Stimulated activated CD4-positive, alpha-beta T cell treated with anti-CD3 and anti-CD28 coated beads, Interleukin-2, amount 100 ng/mL, for 4 hours (primary cell): ENCODE measurements around the gene PCSK6.
A peak's percentile ranks its signal among the peaks of the same experiment; 100 is the strongest.

Source experiments
- DNase-seq: peaks from one replicate; pipeline ENCODE4 v3.0.0-alpha.2; 2020; ENCODE audit warnings: low read depth

PCSK6 gene

GRCh38 chr15:101324524-101325177, 164.9 kb downstream of the PCSK6 start:
- no peak for DNase-seq

- DNase-seq = no peak
Observed at GRCh38 chr15:101323793-101324523, 165.5 kb downstream of the PCSK6 start.

GRCh38 chr15:101322854-101323477, 166.5 kb downstream of the PCSK6 start:
- DNase-seq = no peak

GRCh38 chr15:101322016-101322695, 167.4 kb downstream of the PCSK6 start:
- DNase-seq = no peak

GRCh38 chr15:101320501-101321052, 168.9 kb downstream of the PCSK6 start:
- peak; percentile 27 for DNase-seq

GRCh38 chr15:101318839-101319238, 170.7 kb downstream of the PCSK6 start:
- no peak for DNase-seq

- DNase-seq = no peak
Observed at GRCh38 chr15:101318147-101318819, 171.2 kb downstream of the PCSK6 start.

- no peak for DNase-seq
Observed at GRCh38 chr15:101317336-101317872, 172.1 kb downstream of the PCSK6 start.

- DNase-seq = no peak
Observed at GRCh38 chr15:101316529-101316928, 173.0 kb downstream of the PCSK6 start.

GRCh38 chr15:101315736-101316135, 173.8 kb downstream of the PCSK6 start:
- DNase-seq = no peak

- DNase-seq = no peak
Observed at GRCh38 chr15:101314336-101315125, 175.0 kb downstream of the PCSK6 start.

- no peak for DNase-seq
Observed at GRCh38 chr15:101313041-101313761, 176.3 kb downstream of the PCSK6 start.

- DNase-seq = no peak
Observed at GRCh38 chr15:101310508-101310907, 179.0 kb downstream of the PCSK6 start.

GRCh38 chr15:101310161-101310480, 179.4 kb downstream of the PCSK6 start:
- DNase-seq = no peak

GRCh38 chr15:101309436-101310160, 179.9 kb downstream of the PCSK6 start:
- no peak for DNase-seq

GRCh38 chr15:101308604-101309435, 180.7 kb downstream of the PCSK6 start:
- no peak for DNase-seq

GRCh38 chr15:101307897-101308603, 181.5 kb downstream of the PCSK6 start:
- DNase-seq = no peak
